OCI-LY1 (cell line): Measurements from ENCODE around the gene ATG9B.

ENCODE experiments used
- H2AFZ ChIP-seq: fragments of 200-600 bp; sonication (generic), shearing (Covaris generic); 2 replicates; pipeline ENCODE4 v1.6.0; 2014; ENCODE audit warnings: antibody characterized with exemption, mild to moderate bottlenecking, low read length
- H3F3A ChIP-seq: fragments of 200-600 bp; sonication (generic), shearing (Covaris generic); 2 replicates; pipeline ENCODE4 v1.6.0; 2014; ENCODE audit warnings: mild to moderate bottlenecking, antibody characterized with exemption, low read length, moderate library complexity; ENCODE audit not compliant: insufficient read depth
- H3K27ac ChIP-seq: fragments of 200-600 bp; sonication (generic); 2 replicates; pipeline ENCODE4 v1.5.1; 2014; ENCODE audit warnings: low read length, mixed run types, mild to moderate bottlenecking, low read depth; ENCODE audit not compliant: poor library complexity, severe bottlenecking
- H3K27me3 ChIP-seq: fragments of 200-600 bp; sonication (generic); 2 replicates; pipeline ENCODE4 v1.6.0; 2014; ENCODE audit warnings: antibody characterized with exemption, mild to moderate bottlenecking, low read length, moderate library complexity; ENCODE audit not compliant: insufficient read depth
- H3K36me3 ChIP-seq: fragments of 200-600 bp; sonication (generic); 2 replicates; pipeline ENCODE4 v1.6.1; 2014; ENCODE audit warnings: mild to moderate bottlenecking, antibody characterized with exemption, low read length, moderate library complexity, mixed read lengths; ENCODE audit not compliant: insufficient read depth
- H3K4me1 ChIP-seq: fragments of 200-600 bp; sonication (generic); 2 replicates; pipeline ENCODE4 v1.5.1; 2014; ENCODE audit warnings: mild to moderate bottlenecking, low read length, moderate library complexity; ENCODE audit not compliant: insufficient read depth, severe bottlenecking
- H3K4me2 ChIP-seq: fragments of 200-600 bp; sonication (generic), shearing (Covaris generic); 2 replicates; pipeline ENCODE4 v1.6.1; 2014; ENCODE audit warnings: low read length
- H3K4me3 ChIP-seq: fragments of 200-600 bp; sonication (generic); 2 replicates; pipeline ENCODE4 v1.5.1; 2014; ENCODE audit warnings: low read length, low read depth, mild to moderate bottlenecking, mixed read lengths; ENCODE audit not compliant: poor library complexity, severe bottlenecking
- H3K79me2 ChIP-seq: fragments of 200-600 bp; shearing (Covaris generic); 2 replicates; pipeline ENCODE4 v1.6.1; 2016; ENCODE audit warnings: mixed run types, low read length, mixed read lengths; ENCODE audit not compliant: insufficient read depth
- H3K9ac ChIP-seq: fragments of 200-600 bp; sonication (generic), shearing (Covaris generic); 2 replicates; pipeline ENCODE4 v1.6.1; 2014; ENCODE audit warnings: mild to moderate bottlenecking, low read length, mixed read lengths
- H3K9me2 ChIP-seq: fragments of 200-600 bp; sonication (generic), shearing (Covaris generic); 2 replicates; pipeline ENCODE4 v1.6.1; 2014; ENCODE audit warnings: low read depth, mild to moderate bottlenecking, low read length, mixed read lengths
- H3K9me3 ChIP-seq: fragments of 200-600 bp; shearing (Covaris generic); 2 replicates; pipeline ENCODE4 v1.6.1; 2014; ENCODE audit warnings: low read length, mixed read lengths
- H4K20me1 ChIP-seq: fragments of 200-600 bp; sonication (generic), shearing (Covaris generic); 2 replicates; pipeline ENCODE4 v1.6.0; 2016; ENCODE audit warnings: mild to moderate bottlenecking, low read length; ENCODE audit not compliant: insufficient read depth
- EZH2 ChIP-seq: fragments of 200-600 bp; sonication (generic), shearing (Covaris generic); IDR thresholded peaks from 2 replicates; pipeline ENCODE4 v1.8.0; 2017; ENCODE audit warnings: borderline replicate concordance, mixed run types, mild to moderate bottlenecking, antibody characterized with exemption, low read length, moderate library complexity, mixed read lengths
- TF ChIP-seq, protein P1 (sequence below): fragments of 200-600 bp; sonication (generic), shearing (Covaris generic); IDR thresholded peaks from 2 replicates; pipeline ENCODE4 v1.5.1; 2017; ENCODE audit warnings: mild to moderate bottlenecking, antibody characterized with exemption, low read length, moderate library complexity, mixed read lengths

The ATG9B gene

DNA sequence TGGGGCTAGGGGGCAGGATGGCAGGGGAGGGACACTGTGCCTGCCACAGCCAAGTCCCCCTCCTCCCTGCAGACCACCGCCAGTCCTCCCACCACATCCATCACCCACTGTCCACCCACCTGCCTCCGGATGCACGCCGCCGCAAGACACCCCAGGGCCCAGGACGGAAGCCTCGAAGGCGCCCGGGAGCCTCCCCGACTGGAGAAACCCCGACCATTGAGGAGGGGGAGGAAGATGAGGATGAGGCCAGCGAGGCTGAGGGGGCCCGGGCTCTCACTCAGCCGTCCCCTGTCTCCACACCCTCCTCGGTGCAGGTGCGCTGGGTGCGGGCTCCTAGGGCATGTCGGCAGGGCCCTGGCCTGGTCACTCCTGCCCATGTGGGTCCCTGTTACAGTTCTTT lies 40.2 kb upstream of the ATG9B start:
- no peak overlapping the region for H3K4me3 ChIP-seq
- peaks cover 51% of the 10 kb centered on the region for H3K36me3 ChIP-seq
- H3K27me3 ChIP-seq: no peaks in the 10 kb centered on the region
- H3K9ac ChIP-seq: no peak overlapping the region
- no peak overlapping the region for H3K27ac ChIP-seq
- no peaks in the 10 kb centered on the region for H3F3A ChIP-seq
- H4K20me1 ChIP-seq: no peaks in the 10 kb centered on the region
- H3K9me2 ChIP-seq: no peaks in the 10 kb centered on the region
- H3K79me2 ChIP-seq: no peaks in the 10 kb centered on the region; the same call in 1 of the 2 replicates
- H3K9me3 ChIP-seq: no peaks in the 10 kb centered on the region
- H2AFZ ChIP-seq: no peak overlapping the region
- H3K4me2 ChIP-seq: no peak overlapping the region
- H3K4me1 ChIP-seq: peaks cover 19% of the 10 kb centered on the region
- TF ChIP-seq, protein P1, sequence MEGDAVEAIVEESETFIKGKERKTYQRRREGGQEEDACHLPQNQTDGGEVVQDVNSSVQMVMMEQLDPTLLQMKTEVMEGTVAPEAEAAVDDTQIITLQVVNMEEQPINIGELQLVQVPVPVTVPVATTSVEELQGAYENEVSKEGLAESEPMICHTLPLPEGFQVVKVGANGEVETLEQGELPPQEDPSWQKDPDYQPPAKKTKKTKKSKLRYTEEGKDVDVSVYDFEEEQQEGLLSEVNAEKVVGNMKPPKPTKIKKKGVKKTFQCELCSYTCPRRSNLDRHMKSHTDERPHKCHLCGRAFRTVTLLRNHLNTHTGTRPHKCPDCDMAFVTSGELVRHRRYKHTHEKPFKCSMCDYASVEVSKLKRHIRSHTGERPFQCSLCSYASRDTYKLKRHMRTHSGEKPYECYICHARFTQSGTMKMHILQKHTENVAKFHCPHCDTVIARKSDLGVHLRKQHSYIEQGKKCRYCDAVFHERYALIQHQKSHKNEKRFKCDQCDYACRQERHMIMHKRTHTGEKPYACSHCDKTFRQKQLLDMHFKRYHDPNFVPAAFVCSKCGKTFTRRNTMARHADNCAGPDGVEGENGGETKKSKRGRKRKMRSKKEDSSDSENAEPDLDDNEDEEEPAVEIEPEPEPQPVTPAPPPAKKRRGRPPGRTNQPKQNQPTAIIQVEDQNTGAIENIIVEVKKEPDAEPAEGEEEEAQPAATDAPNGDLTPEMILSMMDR: no peak
- TF ChIP-seq EZH2: no peak

GRCh38 chr7:151063212-151063561 lies 38.9 kb upstream of the ATG9B start:
- Histone ChIP-seq H3K27me3 (no peaks in the 10 kb centered on the region), H3K27ac (no peak overlapping the region), H3K9me2 (no peaks in the 10 kb centered on the region), H3K4me2 (no peak overlapping the region), H3K36me3 (peaks cover 40% of the 10 kb centered on the region), H3K4me3 (no peak overlapping the region), H4K20me1 (no peaks in the 10 kb centered on the region), H3K79me2 (no peaks in the 10 kb centered on the region; the same call in 1 of the 2 replicates), H3K9me3 (no peaks in the 10 kb centered on the region), H3K9ac (no peak overlapping the region), H2AFZ (no peak overlapping the region), H3F3A (0 out of 2 replicates have a peak, but pooled peaks cover 7% of the 10 kb centered on the region), H3K4me1 (peaks cover 30% of the 10 kb centered on the region)
- TF ChIP-seq, protein P1: no peak
- no peak for TF ChIP-seq EZH2

- Histone ChIP-seq H3K9me2 (no peaks in the 10 kb centered on the region), H3K27ac (no peak overlapping the region), H3K4me3 (no peak overlapping the region), H3K27me3 (no peaks in the 10 kb centered on the region), H3K4me2 (no peak overlapping the region), H3K9me3 (no peaks in the 10 kb centered on the region), H3K9ac (no peak overlapping the region), H2AFZ (no peak overlapping the region), H3K4me1 (peaks cover 31% of the 10 kb centered on the region), H3F3A (0 out of 2 replicates have a peak, but pooled peaks cover 7% of the 10 kb centered on the region), H3K79me2 (no peaks in the 10 kb centered on the region; the same call in 1 of the 2 replicates), H4K20me1 (no peaks in the 10 kb centered on the region), H3K36me3 (peaks cover 35% of the 10 kb centered on the region)
- no peak for TF ChIP-seq EZH2
- TF ChIP-seq, protein P1: no peak
Measured at GRCh38 chr7:151062399-151063211, 38.3 kb upstream of the ATG9B start.
